IgD-negative memory B cell (primary cell): ENCODE data around the gene KRT82. TPM values are rescaled to one million over a fixed set of nuclear protein-coding genes. Genes with fewer than 3 reads are reported as not detected.

ENCODE experiments used
- H3K27ac Mint-ChIP-seq, 3 donors: one replicate each; pipeline ENCODE4 v1.8.0; 2020 to 2022; ENCODE audit warnings: mild to moderate bottlenecking in 3 of 3, mixed read lengths in 3 of 3, moderate library complexity in 1 of 3
- H3K27me3 Mint-ChIP-seq: one replicate; pipeline ENCODE4 v1.8.0; 2021; ENCODE audit warnings: mixed read lengths
- H3K36me3 Mint-ChIP-seq: one replicate; pipeline ENCODE4 v1.8.0; 2020; ENCODE audit warnings: mild to moderate bottlenecking, mixed read lengths
- H3K4me1 Mint-ChIP-seq, 3 donors: one replicate each; pipeline ENCODE4 v1.8.0; 2020 to 2022; ENCODE audit warnings: mixed read lengths in 3 of 3, mild to moderate bottlenecking in 1 of 3
- H3K4me3 Mint-ChIP-seq, 4 donors: one replicate each; pipeline ENCODE4 v1.8.0; 2020 to 2022; ENCODE audit warnings: mild to moderate bottlenecking in 4 of 4, mixed read lengths in 4 of 4, moderate library complexity in 3 of 4
- H3K9me3 Mint-ChIP-seq, 3 donors: one replicate each; pipeline ENCODE4 v1.8.0; 2020 to 2021; ENCODE audit warnings: mixed read lengths in 3 of 3, mild to moderate bottlenecking in 1 of 3
- polyA plus RNA-seq: library from polyadenylated mRNA; unstranded; fragments of 300-500 nt; fragmentation: Illumina TruSeq; gene quantifications from one replicate; pipeline ENCODE4 v1.2.3, GENCODE V29; 2021

Gene KRT82
- polyA plus RNA-seq, 1 donor from 2014 or later = not detected

- Mint-ChIP-seq H3K27ac (no peak overlapping the region), H3K36me3 (peaks cover 2% of the 10 kb centered on the region), H3K27me3 (peaks cover 9% of the 10 kb centered on the region), H3K9me3 (no peaks in the 10 kb centered on the region), H3K4me3 (no peak overlapping the region), H3K4me1 (no peaks in the 10 kb centered on the region)
Measured at GRCh38 chr12:52404951-52405350, 1.2 kb downstream of the KRT82 start.

GRCh38 chr12:52403561-52403960 is 2.6 kb downstream of the KRT82 start:
- H3K36me3 Mint-ChIP-seq = peaks cover 1% of the 10 kb centered on the region
- peaks cover 12% of the 10 kb centered on the region for H3K27me3 Mint-ChIP-seq
- no peaks in the 10 kb centered on the region for H3K4me1 Mint-ChIP-seq
- H3K4me3 Mint-ChIP-seq = no peak overlapping the region
- H3K27ac Mint-ChIP-seq = no peak overlapping the region
- H3K9me3 Mint-ChIP-seq = peaks cover 0 to 2% (median 0%) of the 10 kb centered on the region in 3 donors

DNA sequence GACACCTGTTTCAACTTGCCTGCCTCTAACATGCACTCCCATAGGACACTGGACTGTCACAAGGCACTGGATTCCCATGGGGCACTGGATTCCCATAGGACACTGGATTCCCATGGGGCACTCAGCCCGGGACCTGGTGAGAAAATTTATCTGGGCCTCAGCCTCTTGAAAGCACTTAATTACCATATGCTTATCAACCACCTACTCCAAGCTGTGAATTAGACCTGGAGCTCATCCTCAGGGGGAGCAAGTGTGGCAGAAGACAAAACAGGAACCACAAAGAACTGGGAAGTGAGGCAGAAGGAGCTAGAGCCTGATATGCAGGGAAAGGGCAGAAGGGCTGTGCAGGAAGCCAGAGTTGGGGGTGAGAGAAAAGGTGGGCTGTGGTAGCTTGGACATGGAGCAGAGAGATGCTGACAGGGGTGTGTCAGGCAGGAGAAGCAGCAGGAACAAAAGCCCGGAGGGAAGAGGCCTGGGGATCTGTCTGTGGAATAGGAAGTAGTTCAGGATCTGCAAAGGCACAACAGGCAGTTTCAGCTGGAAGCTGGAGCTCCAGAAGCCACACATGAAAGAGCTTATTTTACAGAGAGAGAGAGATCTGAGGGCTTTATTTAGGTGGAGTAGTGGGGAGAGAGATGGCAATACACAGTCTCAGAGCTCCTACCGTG is 3.1 kb downstream of the KRT82 start:
- Mint-ChIP-seq H3K27me3 (peaks cover 12% of the 10 kb centered on the region), H3K4me3 (no peak overlapping the region), H3K9me3 (peaks cover 0 to 2% (median 0%) of the 10 kb centered on the region in 3 donors), H3K36me3 (no peaks in the 10 kb centered on the region), H3K4me1 (no peaks in the 10 kb centered on the region), H3K27ac (no peak overlapping the region)

GRCh38 chr12:52402377-52402776 is 3.8 kb downstream of the KRT82 start:
- no peak overlapping the region for H3K27ac Mint-ChIP-seq
- H3K4me3 Mint-ChIP-seq = no peak overlapping the region
- no peaks in the 10 kb centered on the region for H3K36me3 Mint-ChIP-seq
- H3K4me1 Mint-ChIP-seq = no peaks in the 10 kb centered on the region
- peaks cover 12% of the 10 kb centered on the region for H3K27me3 Mint-ChIP-seq
- peaks cover 0 to 2% (median 0%) of the 10 kb centered on the region in 3 donors for H3K9me3 Mint-ChIP-seq

GRCh38 chr12:52401926-52402325 is 4.2 kb downstream of the KRT82 start:
- H3K27me3 Mint-ChIP-seq = peaks cover 12% of the 10 kb centered on the region

GRCh38 chr12:52401526-52401925 is 4.6 kb downstream of the KRT82 start:
- Mint-ChIP-seq H3K9me3 (peaks cover 0 to 2% (median 0%) of the 10 kb centered on the region in 3 donors), H3K4me1 (no peaks in the 10 kb centered on the region), H3K4me3 (no peak overlapping the region), H3K36me3 (no peaks in the 10 kb centered on the region), H3K27ac (no peak overlapping the region), H3K27me3 (peaks cover 12% of the 10 kb centered on the region)

More at GRCh38 chr12:52401926-52402325, 4.2 kb downstream of the KRT82 start:
- no peak overlapping the region for H3K4me3 Mint-ChIP-seq
- no peaks in the 10 kb centered on the region for H3K4me1 Mint-ChIP-seq
- H3K36me3 Mint-ChIP-seq = no peaks in the 10 kb centered on the region
- peaks cover 0 to 2% (median 0%) of the 10 kb centered on the region in 3 donors for H3K9me3 Mint-ChIP-seq
- H3K27ac Mint-ChIP-seq = no peak overlapping the region

DNA sequence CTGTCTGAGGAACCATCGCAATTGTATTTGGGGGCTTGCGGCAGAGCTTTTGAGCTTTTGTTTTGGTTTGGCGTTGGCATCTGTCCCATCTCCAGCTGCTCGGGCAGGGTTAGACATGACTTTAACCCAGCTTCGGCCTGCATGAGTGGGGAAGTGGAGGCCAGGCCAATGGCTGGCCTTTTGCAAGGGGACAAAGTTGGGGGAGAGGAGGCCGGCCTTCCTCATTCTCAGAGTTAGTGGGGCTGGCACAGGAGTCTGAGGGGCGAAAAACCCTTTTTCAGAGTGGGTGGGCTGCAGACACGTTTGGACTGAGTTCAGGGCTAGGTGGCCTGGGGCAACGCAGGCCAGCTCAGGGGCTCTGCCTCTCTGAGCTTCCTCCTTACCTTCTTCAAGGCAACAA is 5.2 kb downstream of the KRT82 start:
- H3K4me1 Mint-ChIP-seq = no peaks in the 10 kb centered on the region
- H3K4me3 Mint-ChIP-seq = no peak overlapping the region
- no peak overlapping the region for H3K27ac Mint-ChIP-seq
- H3K27me3 Mint-ChIP-seq = peaks cover 14% of the 10 kb centered on the region
- no peaks in the 10 kb centered on the region for H3K36me3 Mint-ChIP-seq
- peaks cover 0 to 2% (median 0%) of the 10 kb centered on the region in 3 donors for H3K9me3 Mint-ChIP-seq

GRCh38 chr12:52399756-52400155 is 6.4 kb downstream of the KRT82 start:
- Mint-ChIP-seq H3K27ac (peak overlapping the region in 1 of 3 donors; percentile 82), H3K27me3 (peaks cover 13% of the 10 kb centered on the region), H3K4me1 (no peaks in the 10 kb centered on the region), H3K36me3 (no peaks in the 10 kb centered on the region), H3K9me3 (peaks cover 0 to 2% (median 0%) of the 10 kb centered on the region in 3 donors), H3K4me3 (no peak overlapping the region)

DNA sequence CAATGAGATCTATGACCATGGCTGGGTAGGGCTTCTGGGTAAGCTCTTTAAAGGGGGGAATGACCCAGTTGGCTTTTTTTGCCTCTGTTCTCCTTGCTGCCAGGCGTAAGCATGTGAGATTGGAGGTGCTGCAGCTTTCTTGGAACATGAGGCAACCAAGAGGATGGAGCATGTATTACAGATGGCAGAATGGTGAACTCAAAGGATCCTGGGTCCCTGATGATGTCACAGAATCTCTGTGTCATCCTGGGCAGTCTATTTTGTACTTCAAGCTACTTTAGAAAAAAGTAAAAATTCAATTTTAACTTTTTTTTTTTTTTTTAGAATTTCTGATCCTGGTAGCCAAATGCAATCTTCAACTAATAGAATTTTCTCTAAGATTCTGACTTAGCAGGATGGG is 8.0 kb downstream of the KRT82 start:
- no peak overlapping the region for H3K27ac Mint-ChIP-seq
- H3K27me3 Mint-ChIP-seq = peaks cover 14% of the 10 kb centered on the region
- H3K4me1 Mint-ChIP-seq = no peaks in the 10 kb centered on the region

GRCh38 chr12:52396656-52397055 is 9.5 kb downstream of the KRT82 start:
- H3K27me3 Mint-ChIP-seq = peaks cover 15% of the 10 kb centered on the region
- no peaks in the 10 kb centered on the region for H3K4me1 Mint-ChIP-seq
- peaks cover 0 to 2% (median 0%) of the 10 kb centered on the region in 3 donors for H3K9me3 Mint-ChIP-seq
- H3K4me3 Mint-ChIP-seq = no peak overlapping the region
- H3K36me3 Mint-ChIP-seq = no peaks in the 10 kb centered on the region
- H3K27ac Mint-ChIP-seq = no peak overlapping the region

More for the DNA sequence above, 8.0 kb downstream of the KRT82 start:
- H3K4me3 Mint-ChIP-seq = no peak overlapping the region
- H3K36me3 Mint-ChIP-seq = no peaks in the 10 kb centered on the region
- peaks cover 0 to 2% (median 0%) of the 10 kb centered on the region in 3 donors for H3K9me3 Mint-ChIP-seq

GRCh38 chr12:52395761-52396434 is 10.2 kb downstream of the KRT82 start:
- H3K36me3 Mint-ChIP-seq = no peaks in the 10 kb centered on the region
- no peak overlapping the region for H3K4me3 Mint-ChIP-seq
- H3K27ac Mint-ChIP-seq = peak overlapping the region in 1 of 3 donors; percentile 71
- peaks cover 15% of the 10 kb centered on the region for H3K27me3 Mint-ChIP-seq
- H3K4me1 Mint-ChIP-seq = no peaks in the 10 kb centered on the region
- H3K9me3 Mint-ChIP-seq = peaks cover 0 to 2% (median 0%) of the 10 kb centered on the region in 3 donors

GRCh38 chr12:52394836-52395405 is 11.2 kb downstream of the KRT82 start:
- Mint-ChIP-seq H3K36me3 (no peaks in the 10 kb centered on the region), H3K27ac (no peak overlapping the region), H3K9me3 (peaks cover 0 to 2% (median 0%) of the 10 kb centered on the region in 3 donors)

DNA sequence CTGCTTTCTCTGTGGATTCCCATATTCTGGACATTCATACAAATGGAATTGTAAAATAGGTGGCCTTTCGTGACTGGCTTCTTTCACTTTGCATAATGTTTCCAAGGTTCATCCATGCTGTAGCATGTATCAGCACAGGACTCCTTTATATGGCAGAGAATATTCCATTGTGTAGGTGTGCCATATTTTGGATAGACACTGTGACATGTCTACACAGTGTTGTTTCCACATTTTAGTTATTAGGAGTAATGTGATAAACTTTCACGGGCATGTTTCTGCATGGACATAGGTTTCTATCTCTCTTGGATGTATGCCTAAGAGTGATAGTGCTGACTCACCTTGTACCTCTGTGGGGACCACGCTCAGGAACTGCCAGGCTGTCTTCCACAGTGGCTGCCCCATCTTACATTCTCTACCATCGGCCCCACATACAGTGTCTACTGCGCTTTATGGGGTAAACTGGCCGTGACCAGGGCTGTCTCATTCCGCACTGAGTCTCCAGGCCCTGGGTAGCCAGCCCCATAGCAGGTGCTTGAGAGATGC is 13.6 kb downstream of the KRT82 start:
- no peaks in the 10 kb centered on the region for H3K36me3 Mint-ChIP-seq
- H3K27me3 Mint-ChIP-seq = peaks cover 11% of the 10 kb centered on the region

More at GRCh38 chr12:52394836-52395405, 11.2 kb downstream of the KRT82 start:
- Mint-ChIP-seq H3K4me1 (no peaks in the 10 kb centered on the region), H3K27me3 (peaks cover 15% of the 10 kb centered on the region), H3K4me3 (no peak overlapping the region)

GRCh38 chr12:52391618-52392002 is 14.5 kb downstream of the KRT82 start:
- Mint-ChIP-seq H3K4me1 (no peaks in the 10 kb centered on the region), H3K36me3 (no peaks in the 10 kb centered on the region), H3K4me3 (no peak overlapping the region), H3K27ac (no peak overlapping the region), H3K27me3 (peaks cover 11% of the 10 kb centered on the region), H3K9me3 (no peaks in the 10 kb centered on the region)

More for the DNA sequence above, 13.6 kb downstream of the KRT82 start:
- Mint-ChIP-seq H3K9me3 (no peaks in the 10 kb centered on the region), H3K4me1 (no peaks in the 10 kb centered on the region), H3K27ac (no peak overlapping the region), H3K4me3 (no peak overlapping the region)
